ENCODE measurements around the gene DTHD1. TPM values are rescaled to one million over a fixed set of nuclear protein-coding genes. Genes with fewer than 3 reads are reported as not detected.

Gene DTHD1
- total and polyA plus RNA-seq, 2 of the 8 experiments (the other 6 are each of a cell fraction or from before 2014, with no cell fraction given): not detected

GRCh38 chr4:36308150-36308549 lies 26.7 kb downstream of the DTHD1 start (continued):
- TF ChIP-seq POLR2A (IDR thresholded peaks at IDR 0.05; ENCODE audit: control extremely low read depth in 1 of 2, low read depth in 2 of 2, low read length in 2 of 2): no peak
- no peak for TF ChIP-seq NANOG (IDR thresholded peaks at IDR 0.05; ENCODE audit: insufficient read depth, low read depth, low read length, poor library complexity, severe bottlenecking)
